OCI-LY7 (cell line): ENCODE measurements around the gene EGFR. TPM values are rescaled to one million over a fixed set of nuclear protein-coding genes. Genes with fewer than 3 reads are reported as not detected.

ENCODE experiments used
- BruUV-seq: library from RNA; stranded (reverse); fragments of 400-500 nt; replicated peaks from 2 replicates; lab custom pipeline; 2021; lab: Mats Ljungman, UMichigan
- CTCF ChIA-PET: fragments of 300-600 bp; sonication (Branson Sonifier 250); formaldehyde crosslinking; loops from one replicate; lab custom pipeline; 2022; ENCODE audit warnings: antibody characterized with exemption; ENCODE audit not compliant: unreplicated experiment; lab: Charles Lee
- POLR2A ChIA-PET: fragments of 300-600 bp; sonication (Branson Sonifier 250); formaldehyde crosslinking; loops from one replicate; lab custom pipeline; 2022; ENCODE audit warnings: antibody characterized with exemption; lab: Charles Lee
- DNase-seq: peaks from one replicate; pipeline ENCODE4 v3.0.0-alpha.2; 2015; ENCODE audit warnings: low spot score
- H2AFZ ChIP-seq: fragments of 200-600 bp; sonication (generic), shearing (Covaris generic); 2 replicates; pipeline ENCODE4 v1.6.1; 2014; ENCODE audit warnings: mild to moderate bottlenecking, antibody characterized with exemption, low read length, moderate library complexity
- H3K27ac ChIP-seq: fragments of 200-600 bp; sonication (generic); 2 replicates; pipeline ENCODE4 v1.5.1; 2014; ENCODE audit warnings: mixed run types, low read depth, mild to moderate bottlenecking, moderate library complexity, low read length, inconsistent platforms; ENCODE audit not compliant: poor library complexity, severe bottlenecking
- H3K36me3 ChIP-seq: fragments of 200-600 bp; sonication (generic); 2 replicates; pipeline ENCODE4 v1.6.1; 2014; ENCODE audit warnings: mild to moderate bottlenecking, antibody characterized with exemption, low read length, moderate library complexity, mixed read lengths; ENCODE audit not compliant: insufficient read depth
- H3K4me1 ChIP-seq: fragments of 200-600 bp; sonication (generic); 2 replicates; pipeline ENCODE4 v1.5.1; 2014; ENCODE audit warnings: mild to moderate bottlenecking, low read length; ENCODE audit not compliant: insufficient read depth, poor library complexity, severe bottlenecking
- H3K4me2 ChIP-seq: fragments of 200-600 bp; sonication (generic); 2 replicates; pipeline ENCODE4 v1.6.1; 2014; ENCODE audit warnings: mild to moderate bottlenecking, low read length
- H3K4me3 ChIP-seq: fragments of 200-600 bp; sonication (generic); 2 replicates; pipeline ENCODE4 v1.5.1; 2014; ENCODE audit warnings: mild to moderate bottlenecking, low read depth, low read length; ENCODE audit not compliant: poor library complexity, severe bottlenecking
- H3K79me2 ChIP-seq: fragments of 200-600 bp; sonication (generic); 2 replicates; pipeline ENCODE4 v1.6.1; 2016; ENCODE audit warnings: low read depth, mild to moderate bottlenecking, low read length, moderate library complexity, mixed read lengths; ENCODE audit not compliant: insufficient read depth
- H3K9me2 ChIP-seq: fragments of 200-600 bp; sonication (generic); 2 replicates; pipeline ENCODE4 v1.6.1; 2016; ENCODE audit warnings: mild to moderate bottlenecking, low read length, mixed read lengths; ENCODE audit not compliant: insufficient read depth
- H3K9me3 ChIP-seq: fragments of 200-600 bp; sonication (generic); 2 replicates; pipeline ENCODE4 v1.6.1; 2014; ENCODE audit warnings: mild to moderate bottlenecking, mixed run types, low read length, mixed read lengths
- H4K20me1 ChIP-seq: fragments of 200-600 bp; sonication (generic); 2 replicates; pipeline ENCODE4 v1.6.1; 2014; ENCODE audit warnings: mild to moderate bottlenecking, antibody characterized with exemption, low read length, moderate library complexity, mixed read lengths; ENCODE audit not compliant: insufficient read depth
- EZH2phosphoT487 ChIP-seq: fragments of 200-600 bp; sonication (generic); IDR thresholded peaks from 2 replicates; pipeline ENCODE4 v1.6.1; 2018; ENCODE audit warnings: low read depth, borderline replicate concordance, mild to moderate bottlenecking, mixed run types, antibody characterized with exemption, low read length, moderate library complexity, mixed read lengths
- intact Hi-C: fragments of 100-400 bp; cut with micrococcal nuclease; formaldehyde crosslinking; loops from one replicate; pipeline ENCODE4 v1.10.0; 2022; ENCODE audit not compliant: unreplicated experiment
- total RNA-seq, 2 experiments: library from RNA; depleted of rRNA in 1 of 2; stranded (reverse); fragments of >200 nt in 1 of 2; shearing (Covaris generic) in 1 of 2; gene quantifications; 2 replicates each; pipeline ENCODE4 v1.2.3, GENCODE V29; 2014 to 2022
- TF ChIP-seq, protein P1 (sequence below): fragments of 200-600 bp; sonication (generic); conservative IDR thresholded peaks from 2 replicates; pipeline ENCODE4 v1.5.1; 2014; ENCODE audit warnings: mild to moderate bottlenecking, antibody characterized with exemption, low read length, moderate library complexity, mixed read lengths

The EGFR gene
- total RNA-seq, 2 experiments from 2014 or later, result 0.27 TPM; not detected in 1

DNA sequence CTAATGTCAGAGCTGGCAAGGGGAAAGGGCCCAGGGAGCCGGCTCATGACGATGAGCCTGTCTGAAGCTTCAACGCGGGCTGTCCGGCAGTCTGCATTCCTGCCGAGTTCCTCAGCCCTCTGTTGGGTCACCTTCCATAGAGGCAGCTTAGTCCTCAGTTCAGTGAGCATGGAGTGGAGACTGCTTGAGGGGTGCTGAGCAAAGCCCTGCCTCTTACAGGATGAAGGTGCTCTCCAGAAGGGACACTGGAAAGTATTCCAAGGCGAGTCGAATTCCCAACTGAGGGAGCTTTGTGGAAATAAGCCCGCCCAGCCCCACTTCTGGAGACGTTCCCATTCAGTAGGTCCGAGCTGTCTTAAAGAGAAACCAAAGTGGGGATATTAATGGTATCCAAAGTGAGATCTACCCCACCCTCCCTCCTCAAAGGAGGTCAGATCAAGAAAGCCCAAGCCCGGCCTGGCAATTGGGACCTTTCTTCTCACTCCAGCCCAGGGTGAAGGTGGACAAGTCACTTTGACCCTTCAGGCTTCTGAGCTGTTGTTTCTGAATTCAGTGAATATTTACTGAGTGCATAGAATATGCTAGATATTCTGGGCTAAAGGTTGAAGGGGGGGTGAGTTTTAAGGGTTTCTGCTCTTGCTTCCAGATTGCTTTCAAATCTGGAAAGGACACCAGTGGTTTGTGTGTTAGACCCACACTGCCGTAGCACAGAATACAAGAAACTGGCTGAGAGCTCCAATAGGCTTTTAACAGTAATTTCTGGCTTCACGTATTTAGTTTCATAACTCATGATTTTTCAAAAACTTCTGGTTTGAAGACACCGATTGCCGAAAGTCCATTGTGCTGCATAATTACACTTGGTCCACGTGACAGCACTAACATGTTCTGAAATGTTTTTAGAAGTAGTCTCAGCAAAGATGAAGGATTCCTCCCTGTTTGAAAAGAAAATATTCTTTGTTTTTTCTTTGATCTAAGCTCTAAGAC lies 3.5 kb downstream of the EGFR start:
- Histone ChIP-seq H3K4me2 (no peak overlapping the region), H3K9me2 (no peaks in the 10 kb centered on the region), H3K4me3 (no peak overlapping the region), H3K9me3 (no peaks in the 10 kb centered on the region), H3K27ac (no peak overlapping the region), H3K4me1 (no peaks in the 10 kb centered on the region), H2AFZ (no peak overlapping the region), H3K79me2 (no peaks in the 10 kb centered on the region), H3K36me3 (no peaks in the 10 kb centered on the region), H4K20me1 (no peaks in the 10 kb centered on the region)
- no peak for TF ChIP-seq EZH2phosphoT487
- TF ChIP-seq, protein P1, sequence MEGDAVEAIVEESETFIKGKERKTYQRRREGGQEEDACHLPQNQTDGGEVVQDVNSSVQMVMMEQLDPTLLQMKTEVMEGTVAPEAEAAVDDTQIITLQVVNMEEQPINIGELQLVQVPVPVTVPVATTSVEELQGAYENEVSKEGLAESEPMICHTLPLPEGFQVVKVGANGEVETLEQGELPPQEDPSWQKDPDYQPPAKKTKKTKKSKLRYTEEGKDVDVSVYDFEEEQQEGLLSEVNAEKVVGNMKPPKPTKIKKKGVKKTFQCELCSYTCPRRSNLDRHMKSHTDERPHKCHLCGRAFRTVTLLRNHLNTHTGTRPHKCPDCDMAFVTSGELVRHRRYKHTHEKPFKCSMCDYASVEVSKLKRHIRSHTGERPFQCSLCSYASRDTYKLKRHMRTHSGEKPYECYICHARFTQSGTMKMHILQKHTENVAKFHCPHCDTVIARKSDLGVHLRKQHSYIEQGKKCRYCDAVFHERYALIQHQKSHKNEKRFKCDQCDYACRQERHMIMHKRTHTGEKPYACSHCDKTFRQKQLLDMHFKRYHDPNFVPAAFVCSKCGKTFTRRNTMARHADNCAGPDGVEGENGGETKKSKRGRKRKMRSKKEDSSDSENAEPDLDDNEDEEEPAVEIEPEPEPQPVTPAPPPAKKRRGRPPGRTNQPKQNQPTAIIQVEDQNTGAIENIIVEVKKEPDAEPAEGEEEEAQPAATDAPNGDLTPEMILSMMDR, result no peak
- POLR2A ChIA-PET, result interaction anchor here (0.6 kb wide), 3 partner anchors 119 to 1158 kb away, joined by 4 to 5 read pairs (median 4); no protein-coding TSS in a partner anchor
- DNase-seq, result no peak
- BruUV-seq, result no TSS peak
- intact Hi-C loops, result no loop called here
- CTCF ChIA-PET, result no interaction called here

DNA sequence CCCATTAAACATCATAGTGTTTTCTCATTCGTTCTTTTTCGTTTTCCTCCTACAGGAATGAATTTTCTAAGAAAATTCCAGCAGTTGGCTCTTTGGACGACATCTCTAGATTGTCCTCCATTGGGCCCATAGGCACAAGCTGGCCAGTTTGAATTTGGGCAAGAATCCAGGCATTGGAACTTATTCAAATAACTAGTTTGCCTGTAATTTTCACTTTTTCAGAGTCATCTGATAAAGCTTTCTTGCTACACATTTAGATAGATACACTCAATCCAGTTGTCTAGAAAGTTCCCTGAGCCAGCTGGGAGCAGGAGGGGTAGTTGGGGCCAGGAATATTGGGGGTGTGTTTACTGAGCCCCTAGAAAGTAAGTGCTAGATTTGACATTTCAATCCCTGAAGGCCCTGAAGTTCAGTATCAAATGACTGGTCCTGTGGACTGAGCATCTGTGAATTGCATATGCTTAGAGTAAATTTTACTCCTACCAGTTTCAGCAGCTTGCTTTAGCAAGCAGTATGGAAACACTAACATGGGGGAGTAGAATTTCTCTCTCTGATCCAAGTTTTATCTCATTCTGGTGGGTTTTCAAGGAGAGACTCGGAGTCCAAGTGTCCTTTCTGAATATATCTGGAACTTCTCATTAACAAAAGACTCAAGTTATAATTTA lies 5.2 kb downstream of the EGFR start:
- H3K36me3 ChIP-seq, result no peaks in the 10 kb centered on the region
- ChIA-PET CTCF (no interaction called here), POLR2A (no interaction called here)
- DNase-seq, result no peak
- TF ChIP-seq, protein P1, result no peak
- no peak for TF ChIP-seq EZH2phosphoT487
- no peak overlapping the region for H3K27ac ChIP-seq
- no peaks in the 10 kb centered on the region for H3K9me3 ChIP-seq
- no peaks in the 10 kb centered on the region for H4K20me1 ChIP-seq
- H2AFZ ChIP-seq, result no peak overlapping the region
- no TSS peak for BruUV-seq
- H3K4me1 ChIP-seq, result no peaks in the 10 kb centered on the region
- intact Hi-C loops, result no loop called here
- H3K9me2 ChIP-seq, result no peaks in the 10 kb centered on the region
- no peaks in the 10 kb centered on the region for H3K79me2 ChIP-seq
- H3K4me3 ChIP-seq, result no peak overlapping the region
- H3K4me2 ChIP-seq, result no peak overlapping the region
